Nucleus accumbens (tissue), 56 donors: ENCODE results near the gene ACIN1.

Experiments
- DNase-seq, 56 donors: peaks; one replicate each; lab custom pipeline; 2025; lab: John Stamatoyannopoulos, UW

ACIN1 gene

DNA sequence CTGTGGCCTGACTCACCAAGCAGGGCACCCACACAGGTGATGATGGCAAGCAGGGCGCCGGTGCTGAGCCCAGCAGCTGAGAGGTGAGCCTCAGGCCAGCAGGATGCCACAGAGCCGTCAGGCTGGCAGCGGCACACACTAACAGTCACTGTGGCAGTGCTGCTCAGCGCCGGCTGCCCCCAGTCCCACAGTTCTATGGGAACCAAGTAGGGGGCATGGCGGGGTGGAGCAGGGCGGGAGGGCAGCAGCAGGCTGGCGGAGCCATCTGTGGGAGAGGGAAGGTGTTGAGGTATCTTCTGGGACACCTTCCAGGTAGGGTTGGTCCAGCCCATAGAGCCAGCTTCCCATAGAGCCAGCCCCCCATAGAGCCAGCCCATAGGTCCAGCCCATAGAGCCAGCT, 45.9 kb downstream of the ACIN1 start:
- DNase-seq = no peak

DNA sequence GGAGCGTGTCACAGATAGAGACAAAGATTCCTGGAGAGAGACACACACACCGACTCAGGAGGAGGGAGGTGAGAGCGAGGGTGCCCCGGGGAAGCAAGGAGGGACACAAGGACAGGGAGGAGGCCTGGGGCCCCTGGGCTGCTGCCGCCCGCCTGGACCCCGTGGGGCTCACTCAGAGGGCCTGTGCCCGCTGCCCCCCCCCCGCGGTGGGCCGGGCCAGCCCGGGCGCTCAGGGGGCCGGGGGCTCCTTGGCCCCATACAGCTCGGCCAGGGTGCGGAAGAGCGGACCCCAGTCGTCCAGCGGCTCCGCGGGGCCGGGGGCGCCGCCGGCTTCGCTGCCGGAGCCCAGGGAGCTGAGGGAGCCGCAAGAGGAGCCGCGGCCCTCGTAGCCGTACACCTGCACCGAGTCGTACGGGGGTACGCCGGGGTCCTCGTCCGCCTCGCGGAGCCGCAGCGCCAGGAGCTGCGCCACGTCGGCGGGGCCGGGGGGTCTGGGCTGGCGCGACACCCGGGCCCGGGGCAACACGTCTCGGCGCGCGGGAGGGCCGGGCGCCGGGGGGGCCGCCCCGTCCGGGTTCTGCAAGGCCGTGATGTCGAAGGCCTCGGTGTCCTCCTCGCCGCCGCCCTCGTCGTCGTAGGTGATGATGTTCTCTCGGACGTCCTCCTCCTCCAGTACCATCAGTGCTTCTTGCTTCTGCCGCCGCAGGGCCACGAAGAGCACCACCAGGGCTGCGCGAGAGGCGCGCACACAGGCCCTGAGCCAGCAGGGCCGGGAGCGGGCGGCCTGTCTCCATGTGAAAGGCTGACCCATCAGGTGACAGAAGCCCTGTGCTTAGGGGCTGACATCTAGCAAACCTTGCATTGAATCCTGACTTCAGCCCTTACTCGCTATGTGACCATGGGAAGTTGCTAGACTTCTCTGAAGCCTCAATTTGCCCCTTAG, 46.9 kb downstream of the ACIN1 start:
- no peak for DNase-seq

DNA sequence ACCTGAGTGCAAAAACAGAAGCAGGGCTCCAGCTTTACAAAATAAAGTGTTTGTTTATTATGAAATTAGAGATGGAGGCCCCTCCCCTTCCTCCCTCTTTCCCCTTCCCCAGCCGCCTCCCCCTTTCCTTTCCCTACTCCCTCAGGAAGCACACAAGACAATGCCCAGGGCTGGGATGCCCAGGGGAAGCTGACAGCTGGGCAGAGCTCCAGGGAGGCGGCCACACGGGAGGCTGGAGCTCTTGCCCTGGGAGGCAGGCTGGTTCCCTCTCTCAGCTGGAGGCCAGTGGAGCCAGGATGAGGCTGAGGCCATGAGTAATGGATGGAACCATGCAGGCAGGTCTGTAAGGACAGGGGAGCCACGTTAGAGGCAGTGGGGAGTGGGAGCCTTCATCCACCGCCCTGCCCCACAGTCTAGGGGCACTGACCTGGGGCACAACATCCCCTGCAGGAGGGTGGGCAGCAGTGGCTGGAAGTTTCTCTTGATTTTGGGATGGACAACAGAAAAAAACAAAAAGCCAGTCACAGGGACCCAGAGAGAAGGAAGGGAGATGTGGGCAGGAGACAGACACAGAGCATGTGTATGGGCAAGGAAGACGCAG, 47.8 kb downstream of the ACIN1 start:
- DNase-seq = no peak

DNA sequence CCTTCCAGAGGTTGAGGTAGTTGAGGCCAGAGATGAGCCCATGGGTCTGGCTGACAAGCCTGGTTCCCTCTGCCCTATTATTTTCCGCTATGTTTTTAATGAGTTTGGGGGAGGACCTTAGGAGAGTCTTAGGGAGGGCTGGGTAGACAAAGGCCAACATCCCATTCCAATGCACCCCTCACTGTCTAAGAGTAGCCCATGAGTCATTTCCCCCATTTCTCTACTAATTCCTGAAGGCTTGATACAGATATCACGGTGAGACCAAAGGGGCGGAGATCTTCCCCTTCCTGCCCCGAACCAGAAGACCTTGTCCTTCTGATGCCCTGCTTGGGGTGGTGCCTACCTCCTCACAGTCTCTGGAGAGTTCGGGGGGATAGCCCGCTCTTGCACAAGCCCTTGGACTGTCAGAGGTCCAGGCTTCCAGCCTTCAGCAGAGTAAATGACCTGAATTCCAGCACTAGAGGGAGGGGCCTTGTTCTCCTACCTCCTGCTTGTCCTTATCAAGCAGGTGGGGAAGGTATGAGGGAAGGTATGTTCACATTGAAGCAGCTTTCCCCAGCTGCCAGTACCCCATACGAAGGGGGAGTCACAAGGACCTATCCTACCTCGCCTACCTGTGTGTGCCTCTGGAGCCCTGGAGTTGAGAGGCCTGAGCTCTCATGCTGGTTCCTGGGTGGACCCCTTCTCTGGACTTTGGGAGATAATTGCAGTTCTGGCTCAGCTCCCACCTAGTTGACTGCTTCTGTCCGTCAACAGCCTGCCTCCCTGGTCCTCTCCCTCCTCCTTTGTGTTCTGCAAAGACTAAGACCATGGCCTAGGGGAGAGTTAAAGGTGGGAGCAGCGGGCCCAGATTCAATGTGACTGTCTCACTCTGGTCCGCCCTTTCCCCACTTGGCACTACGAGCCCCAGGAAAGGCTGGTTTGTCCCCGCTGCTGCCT, 49.2 kb downstream of the ACIN1 start:
- DNase-seq = no peak

DNA sequence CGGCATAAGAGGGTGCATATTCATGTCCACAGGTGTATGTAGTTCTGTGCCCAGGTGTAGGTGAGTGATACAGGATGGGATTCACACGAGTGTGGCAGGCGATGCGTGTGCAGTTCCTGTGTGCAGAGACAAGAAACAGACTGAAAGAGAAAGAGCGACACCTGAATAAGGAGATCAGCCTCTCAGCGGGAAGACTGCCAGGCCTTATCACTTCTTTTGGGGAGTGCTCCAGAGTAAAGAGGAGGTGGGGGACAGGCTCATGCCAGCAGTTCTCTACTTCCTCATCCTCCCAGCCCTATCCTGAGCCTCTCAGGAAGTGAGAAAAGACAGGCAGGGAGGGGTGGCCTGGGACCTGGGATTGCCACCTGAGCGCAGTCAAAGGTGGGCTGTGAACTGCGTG, 50.1 kb downstream of the ACIN1 start:
- DNase-seq = no peak

DNA sequence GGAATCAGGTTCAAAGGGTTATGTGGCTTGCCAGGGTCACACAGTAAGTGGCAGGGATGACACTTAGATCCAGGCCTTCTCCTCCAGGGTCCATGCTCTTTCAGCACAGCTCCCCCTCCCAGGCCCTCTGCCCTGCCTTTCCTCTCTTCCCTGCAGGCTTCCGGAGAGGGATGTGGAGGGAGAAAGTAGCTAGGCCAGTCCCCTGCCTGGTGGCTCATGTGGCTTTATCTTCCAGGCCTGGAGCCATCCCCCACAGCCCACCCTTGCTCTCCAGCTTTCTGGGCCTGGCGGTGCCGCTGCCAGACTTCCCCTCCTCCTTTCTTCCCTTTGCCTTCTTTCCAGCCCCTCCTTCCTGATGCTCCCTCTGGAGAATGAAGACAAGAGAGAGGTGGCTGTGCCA, 51.2 kb downstream of the ACIN1 start:
- DNase-seq = no peak

DNA sequence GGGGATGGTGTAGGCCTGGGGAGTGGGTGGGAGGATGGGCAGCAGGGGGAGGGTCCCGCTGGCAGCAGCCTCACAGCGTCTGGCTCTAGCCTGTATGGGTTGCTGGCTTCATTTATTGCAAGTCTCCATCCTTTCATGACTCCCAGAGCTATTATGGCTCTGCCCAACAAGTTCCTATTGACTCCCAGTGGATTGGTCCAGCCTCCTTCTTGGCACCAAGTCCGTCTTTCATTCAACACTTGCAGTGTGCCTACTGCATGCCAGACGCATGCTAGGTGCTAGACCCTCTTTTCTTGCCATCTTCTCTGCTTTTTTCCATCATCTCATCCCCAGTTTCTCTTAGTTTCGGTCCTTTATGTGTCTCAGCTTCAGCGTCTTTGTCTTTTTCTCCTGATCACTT, 51.8 kb downstream of the ACIN1 start:
- DNase-seq = no peak

DNA sequence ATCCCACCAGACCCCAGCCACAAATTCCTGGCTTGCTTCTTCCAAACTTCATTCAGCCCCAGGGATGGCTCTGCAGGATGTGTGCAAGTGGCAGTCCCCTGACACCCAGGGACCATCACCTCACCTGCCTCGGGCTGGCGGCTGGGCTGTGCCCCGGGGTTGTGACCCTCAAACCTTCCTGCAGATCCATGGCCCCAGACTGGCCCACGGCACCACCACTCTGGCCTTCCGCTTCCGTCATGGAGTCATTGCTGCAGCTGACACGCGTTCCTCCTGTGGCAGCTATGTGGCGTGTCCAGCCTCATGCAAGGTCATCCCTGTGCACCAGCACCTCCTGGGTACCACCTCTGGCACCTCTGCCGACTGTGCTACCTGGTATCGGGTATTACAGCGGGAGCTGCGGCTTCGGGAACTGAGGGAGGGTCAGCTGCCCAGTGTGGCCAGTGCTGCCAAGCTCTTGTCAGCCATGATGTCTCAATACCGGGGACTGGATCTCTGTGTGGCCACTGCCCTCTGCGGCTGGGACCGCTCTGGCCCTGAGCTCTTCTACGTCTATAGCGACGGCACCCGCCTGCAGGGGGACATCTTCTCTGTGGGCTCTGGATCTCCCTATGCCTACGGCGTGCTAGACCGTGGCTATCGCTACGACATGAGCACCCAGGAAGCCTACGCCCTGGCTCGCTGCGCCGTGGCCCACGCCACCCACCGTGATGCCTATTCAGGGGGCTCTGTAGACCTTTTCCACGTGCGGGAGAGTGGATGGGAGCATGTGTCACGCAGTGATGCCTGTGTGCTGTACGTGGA, 52.6 kb downstream of the ACIN1 start, which contains the start of gene PSMB11:
Gene PSMB11 (plus strand): TSS at position 51 of the 804 bp plus-strand sequence. CDS start 14 bp downstream, at position 65.
- no peak for DNase-seq

DNA sequence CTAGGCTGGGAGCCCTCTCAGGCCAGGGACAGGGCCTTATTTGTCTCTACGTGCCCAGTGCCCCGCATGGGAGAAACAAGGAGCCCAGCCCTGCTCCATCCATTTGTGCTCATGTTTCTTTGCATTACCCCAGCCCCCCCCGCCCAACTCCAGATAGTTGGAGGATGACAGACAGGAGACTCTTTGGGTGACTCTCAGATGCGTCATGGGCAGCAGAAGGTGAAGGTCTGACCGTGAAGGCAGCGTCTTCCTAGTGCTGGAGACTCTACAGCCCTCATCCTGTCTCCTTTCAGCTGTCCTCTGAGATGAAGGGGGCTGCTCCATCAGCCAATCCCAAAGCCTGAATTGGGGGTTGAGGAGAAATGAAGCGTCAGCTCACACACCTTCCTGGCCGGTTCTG, 53.2 kb downstream of the ACIN1 start:
- no peak for DNase-seq

DNA sequence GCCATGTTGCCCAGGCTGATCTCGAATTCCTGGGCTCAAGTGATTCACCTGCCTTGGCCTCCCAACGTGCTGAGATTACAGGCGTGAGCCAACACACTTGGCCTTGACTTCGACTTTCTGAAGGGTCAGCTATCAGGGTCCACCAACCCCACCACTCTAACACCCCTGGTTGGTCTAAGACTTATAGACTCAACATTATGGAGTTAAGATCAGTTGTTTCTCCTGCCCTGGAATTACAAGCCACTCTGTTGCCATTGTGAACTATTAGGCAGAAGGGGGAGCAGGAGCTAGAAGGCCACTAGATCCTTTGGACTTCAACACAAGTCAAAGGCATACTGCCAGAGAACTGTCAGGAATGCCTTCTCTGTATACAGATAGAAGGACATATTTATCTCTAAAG, 54.8 kb downstream of the ACIN1 start:
- DNase-seq = no peak

DNA sequence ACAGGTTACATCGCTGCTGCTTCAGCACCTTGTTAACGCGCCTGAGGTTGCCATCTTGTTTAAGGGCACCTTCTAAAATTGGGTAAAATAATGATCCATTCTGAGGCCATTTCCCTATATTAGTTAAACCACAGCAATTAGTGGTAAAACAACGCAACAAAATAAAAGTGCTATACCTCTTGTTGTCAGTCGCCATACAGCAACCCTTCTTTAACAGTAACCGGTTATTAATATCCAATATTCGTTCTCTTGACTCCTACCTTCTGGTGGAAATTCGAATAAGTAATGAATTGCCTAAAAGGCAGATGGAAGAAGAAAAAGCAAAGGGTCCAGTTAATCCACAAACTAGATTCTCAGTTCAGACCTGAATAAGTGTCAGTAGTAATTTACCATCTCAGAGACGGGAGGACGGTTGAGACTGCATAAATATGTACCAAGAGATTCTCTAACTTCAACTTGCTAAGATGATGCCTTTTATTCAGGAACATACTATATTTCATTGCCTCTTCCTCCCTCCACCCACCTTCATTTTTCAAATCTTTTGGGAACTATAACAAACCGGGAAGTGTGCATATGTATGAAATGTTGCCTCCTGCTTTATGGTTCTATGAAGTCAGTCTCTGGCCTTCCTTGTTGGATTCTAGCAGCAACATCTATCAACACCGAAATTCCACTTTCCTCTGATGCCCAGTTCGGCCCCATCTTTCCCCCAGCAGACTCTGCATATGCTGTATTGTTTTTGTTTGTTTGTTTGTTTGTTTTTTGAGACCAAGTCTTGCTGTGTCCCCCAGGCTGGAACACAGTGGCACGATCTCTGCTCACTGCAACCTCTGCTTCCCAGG, 59.4 kb downstream of the ACIN1 start:
- DNase-seq = no peak

DNA sequence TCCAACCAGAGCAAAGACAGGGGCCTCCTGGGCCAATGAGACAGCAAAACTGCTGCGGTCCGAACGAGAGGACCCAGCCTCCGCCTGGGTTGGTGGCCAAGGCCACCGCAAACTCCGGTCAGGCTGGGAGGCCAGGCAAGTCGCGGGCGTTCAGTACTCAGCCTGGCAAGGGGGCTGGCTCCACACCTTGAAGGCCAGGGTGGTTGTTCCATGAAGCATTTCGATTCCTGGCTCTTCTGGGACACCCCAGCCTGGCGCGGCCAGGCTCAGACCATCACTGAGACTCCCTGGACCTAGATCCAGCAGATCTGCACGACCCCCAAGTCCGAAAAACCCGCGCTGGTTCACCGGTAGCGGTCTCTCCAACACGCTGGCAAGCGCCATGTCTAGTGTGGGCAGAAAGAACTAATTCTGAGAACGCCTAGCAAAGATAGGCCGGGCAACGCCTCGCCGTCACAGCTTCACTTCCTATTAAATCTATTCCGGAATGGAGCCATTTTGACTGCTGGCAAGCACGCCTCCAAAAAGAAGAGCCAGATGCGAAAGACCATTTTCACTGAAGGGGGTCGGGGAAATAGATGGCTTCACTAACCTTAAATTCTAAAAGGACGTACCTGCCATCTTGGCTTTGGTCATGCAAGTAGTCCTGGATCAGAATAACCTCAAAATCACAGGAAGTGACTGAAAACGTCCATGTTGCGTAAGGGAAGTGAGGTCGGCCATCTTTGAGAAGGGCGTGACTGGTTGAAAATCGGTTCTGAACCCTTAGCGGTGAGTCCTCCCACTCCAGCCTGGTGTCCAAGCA, 60.2 kb downstream of the ACIN1 start, which contains the start of gene PSMB5:
Gene PSMB5 (minus strand): TSS at position 403 of the 805 bp plus-strand sequence. CDS start 19 bp downstream, at position 384.
- DNase-seq = no peak

DNA sequence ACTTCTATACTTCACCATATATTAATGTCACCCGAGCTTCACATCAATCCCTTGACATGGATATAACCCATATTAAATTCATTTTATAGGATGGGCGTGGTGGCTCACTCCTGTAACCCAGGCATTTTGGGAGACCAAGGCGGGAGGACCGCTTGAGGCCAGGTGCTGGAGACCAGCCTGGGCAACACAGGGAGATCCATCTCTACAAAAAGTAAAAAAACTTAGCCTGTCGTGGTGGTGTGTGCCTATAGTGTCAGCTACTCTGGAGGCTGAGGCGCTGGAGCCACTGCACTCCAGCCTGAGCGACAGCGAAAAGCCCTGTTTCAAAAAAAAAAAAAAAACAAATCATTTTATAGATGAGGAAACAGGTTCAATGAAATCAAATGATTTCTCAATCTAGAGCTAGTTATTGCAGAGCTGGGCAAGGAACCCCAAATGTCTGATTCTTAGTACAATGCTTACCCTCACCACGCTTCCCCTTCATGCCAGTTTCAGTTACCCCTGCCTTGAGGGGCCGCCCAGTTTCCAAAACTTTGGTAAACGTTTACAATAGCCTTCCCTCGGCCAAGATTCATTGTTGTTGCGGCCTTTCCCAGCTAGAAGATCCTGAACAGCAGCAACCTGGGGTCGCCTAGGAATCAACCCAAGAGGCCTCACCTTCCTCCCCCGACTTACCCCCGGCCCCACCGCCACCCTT, 61.0 kb downstream of the ACIN1 start:
- no peak for DNase-seq

DNA sequence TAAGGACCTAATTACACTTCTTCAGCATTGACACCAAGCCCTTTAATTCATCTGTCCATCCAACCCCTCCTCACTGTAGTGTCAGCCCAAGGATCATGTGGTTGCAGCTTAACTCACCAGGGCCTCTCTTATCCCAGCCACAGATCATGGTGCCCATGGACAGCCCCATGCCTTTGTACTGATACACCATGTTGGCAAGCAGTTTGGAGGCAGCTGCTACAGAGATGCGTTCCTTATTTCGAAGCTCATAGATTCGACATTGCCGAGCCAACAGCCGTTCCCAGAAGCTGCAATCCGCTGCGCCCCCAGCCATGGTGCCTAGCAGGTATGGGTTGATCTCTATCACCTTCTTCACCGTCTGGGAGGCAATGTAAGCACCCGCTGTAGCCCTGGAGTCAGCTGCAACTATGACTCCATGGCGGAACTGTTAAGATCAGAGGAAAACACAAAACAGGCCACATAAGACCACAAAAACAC, 61.6 kb downstream of the ACIN1 start:
- DNase-seq = no peak

DNA sequence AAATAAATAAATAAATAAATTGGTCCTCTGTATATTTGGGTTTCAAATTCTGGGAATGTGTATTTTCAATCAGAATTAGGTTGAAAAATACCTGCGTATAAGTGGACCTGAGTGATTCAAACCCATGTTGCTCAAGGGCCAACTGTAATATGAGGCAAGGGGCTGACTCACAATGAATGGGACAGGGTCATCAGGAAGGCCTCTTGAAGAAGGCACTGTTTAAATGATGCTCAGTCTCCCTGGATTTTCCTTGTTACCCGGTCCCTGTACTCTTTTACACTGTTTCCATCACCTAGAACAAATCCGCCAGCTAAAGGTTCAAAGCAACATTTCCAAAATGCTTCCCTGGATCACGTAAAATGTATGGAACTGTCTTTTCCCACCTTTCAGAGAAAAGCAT, 64.0 kb downstream of the ACIN1 start:
- DNase-seq = no peak

DNA sequence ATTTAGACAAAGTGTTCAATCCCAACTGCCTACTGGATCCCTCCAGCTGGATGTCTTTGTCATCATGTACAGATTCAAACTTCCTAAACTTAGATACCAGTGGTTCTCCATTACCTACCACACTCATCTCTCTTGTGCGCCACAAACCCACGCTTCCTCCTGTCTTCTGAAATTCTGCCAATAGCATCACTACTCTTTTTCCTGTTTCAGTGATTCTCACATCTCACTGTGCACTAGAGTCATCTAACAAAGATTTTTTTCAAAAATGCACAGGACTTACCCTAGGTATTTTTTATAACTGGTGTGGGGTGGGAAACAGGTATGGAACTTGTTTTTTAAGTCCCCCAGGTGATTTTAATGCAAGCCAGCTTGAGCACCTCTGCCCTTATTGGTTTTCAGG, 66.1 kb downstream of the ACIN1 start:
- no peak for DNase-seq

DNA sequence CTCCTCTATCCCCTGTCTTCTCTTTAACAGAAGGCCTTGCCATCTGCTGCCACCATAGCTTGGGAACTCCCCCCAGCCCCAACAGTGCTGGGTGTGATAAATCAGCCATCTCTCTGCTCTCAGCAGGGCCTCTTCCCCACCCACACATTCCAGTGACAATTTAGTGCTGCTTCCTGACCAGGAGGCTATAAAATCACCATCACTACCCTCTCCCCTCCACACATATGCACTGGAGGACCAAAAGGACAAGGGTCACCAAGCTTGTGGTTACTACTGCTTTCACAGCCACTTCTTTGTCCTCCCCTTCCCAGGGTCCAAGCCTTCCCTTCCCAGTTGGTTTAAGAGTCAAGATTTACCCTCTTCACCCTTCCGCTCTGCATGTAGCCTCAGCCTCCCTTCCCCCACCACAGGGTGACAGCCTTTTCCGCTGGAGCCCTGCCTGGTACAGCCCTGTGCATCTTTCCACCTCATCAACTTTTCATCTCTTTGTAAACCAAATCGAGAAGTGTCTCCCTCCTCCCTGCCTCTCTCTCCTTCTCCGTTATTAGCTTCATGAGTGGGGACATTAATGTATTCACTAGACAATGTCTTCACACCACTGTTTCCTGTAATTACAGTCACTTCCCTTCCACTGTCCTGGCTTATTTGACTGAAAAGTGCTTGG, 69.7 kb downstream of the ACIN1 start:
- no peak for DNase-seq
